Activated effector memory CD4-positive, alpha-beta T cell treated with anti-CD3 and anti-CD28 coated beads, Interleukin-2, amount 50 U/mL, for 16 hours (primary cell): ENCODE results near the gene RNF113B.

Source experiments
- DNase-seq: peaks from one replicate; pipeline ENCODE4 v3.0.0-alpha.2; 2020

RNF113B gene

DNA sequence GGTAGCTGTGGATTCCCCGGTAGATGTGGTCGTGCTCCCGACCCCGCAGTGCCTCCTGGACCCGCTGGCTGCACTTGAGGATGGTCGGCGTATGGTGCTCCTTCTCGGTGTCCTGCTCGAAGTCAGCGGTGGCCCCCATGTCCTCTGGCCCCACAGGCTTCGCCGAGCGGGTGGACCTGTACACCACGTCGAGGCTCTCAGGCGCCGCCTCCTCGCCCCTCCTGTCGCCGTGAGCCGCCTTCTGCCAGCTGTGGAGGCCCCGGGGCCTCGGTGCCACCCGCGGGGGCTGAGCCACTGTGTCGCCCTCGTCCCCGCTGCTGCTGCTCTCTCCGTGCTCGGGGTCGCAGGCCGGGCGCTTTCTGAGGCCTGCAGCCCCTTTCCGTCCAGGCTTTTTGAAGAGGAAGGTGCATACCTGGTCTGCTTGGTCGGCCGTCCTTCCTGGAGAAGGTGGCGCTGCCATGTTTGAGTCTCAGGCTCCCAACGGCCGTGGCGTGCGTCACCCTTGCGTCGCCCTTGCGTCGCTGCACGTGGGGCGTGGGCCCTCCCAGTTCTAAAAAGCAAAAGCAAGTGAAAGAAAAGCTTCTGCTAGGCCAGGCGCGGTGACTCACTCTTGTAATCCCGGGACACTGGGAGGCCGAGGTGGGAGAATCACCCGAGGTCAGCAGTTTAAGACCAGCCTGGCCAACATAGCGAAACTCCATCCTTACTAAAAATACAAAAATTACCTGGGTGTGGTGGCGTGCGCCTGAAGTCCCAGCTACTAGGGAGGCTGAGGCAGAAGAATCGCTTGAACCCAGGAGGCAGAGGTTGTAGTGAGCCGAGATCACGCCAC is at the start of gene RNF113B:
Gene RNF113B, minus strand, starts transcription at position 493 of the 832 bp plus-strand sequence. Its CDS starts 33 bp downstream, at position 460.
- no peak for DNase-seq

DNA sequence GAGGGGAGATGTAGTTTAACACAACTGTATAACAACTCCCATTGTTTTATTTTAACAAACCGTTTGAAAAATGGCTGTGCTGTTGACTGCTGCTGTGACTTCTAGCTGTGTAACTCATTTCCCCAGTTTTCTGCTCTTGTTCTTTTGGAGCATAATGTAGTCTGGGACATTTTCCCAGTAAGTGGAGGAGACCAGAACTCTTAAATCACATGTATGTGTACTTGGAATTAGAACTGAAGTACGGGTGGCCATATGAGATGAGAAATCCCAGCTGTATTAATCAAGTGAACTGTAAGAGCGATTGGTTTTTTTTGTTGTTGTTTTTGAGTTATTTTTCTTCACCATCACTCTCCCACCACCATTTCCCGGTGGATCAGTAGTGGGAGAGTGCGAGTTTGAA is 49.4 kb upstream of the RNF113B start:
- no peak for DNase-seq

DNA sequence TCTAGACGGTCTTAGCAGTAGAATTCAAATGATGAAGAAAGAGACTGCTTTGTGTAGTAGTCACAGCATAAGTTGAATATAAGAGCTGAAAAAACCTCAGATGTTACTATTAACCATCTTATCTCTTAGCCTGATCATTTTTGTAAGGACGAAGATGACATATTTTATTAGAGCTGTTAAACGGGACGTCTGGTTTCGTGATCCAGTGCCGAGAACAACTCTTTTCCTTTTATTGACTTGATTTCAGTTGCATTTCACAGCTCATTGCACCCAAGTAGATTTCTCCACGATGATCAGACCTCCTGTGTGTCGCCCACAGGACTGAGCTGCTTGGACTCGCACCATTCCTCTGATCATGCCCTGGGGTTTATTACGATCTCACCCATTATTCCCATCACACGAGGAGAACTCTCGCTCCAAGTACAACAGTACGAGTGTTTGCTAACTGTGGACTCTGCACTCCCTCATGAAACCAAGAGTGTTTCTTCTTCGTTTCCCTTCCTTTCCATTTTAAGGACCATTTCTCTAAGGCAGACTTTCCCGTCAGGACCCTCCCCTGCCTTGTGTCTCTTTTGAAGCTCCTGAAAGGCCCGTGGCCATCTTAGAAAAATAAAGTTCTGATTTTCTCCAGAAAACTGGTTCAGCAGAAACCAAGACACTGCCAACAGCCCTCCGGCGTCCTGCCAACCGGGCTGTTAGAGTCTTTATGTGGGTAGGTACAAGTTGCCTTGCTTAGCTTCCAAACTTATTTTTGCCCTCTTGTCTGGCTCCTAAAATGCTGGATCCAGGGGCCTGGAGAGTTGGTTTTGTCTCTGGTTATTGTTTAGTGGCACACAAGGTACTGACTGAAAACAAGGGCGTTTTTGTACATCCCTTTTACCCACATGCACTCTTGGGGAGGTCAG is 48.2 kb upstream of the RNF113B start:
- DNase-seq, result no peak

DNA sequence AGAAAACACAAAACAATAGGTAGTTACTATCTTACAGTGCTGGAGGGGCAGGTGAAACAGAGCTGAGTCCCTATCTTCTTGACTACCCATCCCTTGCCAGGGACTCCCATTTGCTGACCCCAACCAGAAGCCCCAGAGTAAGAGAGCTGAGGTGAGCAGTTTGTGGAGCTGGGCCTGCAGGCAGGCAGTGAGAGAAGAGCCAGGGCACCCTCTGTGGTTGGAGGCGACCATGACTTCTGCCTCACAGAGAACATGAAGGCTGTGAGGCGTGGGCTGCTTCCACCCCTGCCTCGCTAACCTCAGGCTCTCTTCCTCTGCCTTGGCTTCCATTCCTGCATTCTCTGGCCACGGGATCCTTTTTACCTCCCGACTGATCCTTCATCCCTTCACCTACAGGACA is 47.5 kb upstream of the RNF113B start:
- no peak for DNase-seq

DNA sequence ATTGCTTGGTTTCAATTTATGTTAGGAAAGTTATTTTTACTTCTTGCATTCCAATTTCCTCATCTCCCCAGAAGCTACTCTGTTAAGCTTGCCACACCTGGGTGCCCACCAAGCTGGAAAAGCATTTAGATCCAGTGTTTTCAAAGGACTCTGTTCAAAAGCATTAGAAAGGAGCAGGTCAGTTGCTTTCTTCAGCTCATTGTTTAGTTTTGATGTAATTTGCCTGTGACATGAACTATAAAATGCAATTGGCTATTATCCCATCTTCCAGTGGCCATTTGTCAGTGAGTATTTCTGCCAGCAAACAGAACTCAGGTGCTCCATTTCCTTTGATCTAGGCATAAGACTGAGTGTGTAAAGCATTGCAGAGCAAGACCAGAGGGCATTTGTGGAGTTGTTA is 46.7 kb upstream of the RNF113B start:
- DNase-seq, result no peak

DNA sequence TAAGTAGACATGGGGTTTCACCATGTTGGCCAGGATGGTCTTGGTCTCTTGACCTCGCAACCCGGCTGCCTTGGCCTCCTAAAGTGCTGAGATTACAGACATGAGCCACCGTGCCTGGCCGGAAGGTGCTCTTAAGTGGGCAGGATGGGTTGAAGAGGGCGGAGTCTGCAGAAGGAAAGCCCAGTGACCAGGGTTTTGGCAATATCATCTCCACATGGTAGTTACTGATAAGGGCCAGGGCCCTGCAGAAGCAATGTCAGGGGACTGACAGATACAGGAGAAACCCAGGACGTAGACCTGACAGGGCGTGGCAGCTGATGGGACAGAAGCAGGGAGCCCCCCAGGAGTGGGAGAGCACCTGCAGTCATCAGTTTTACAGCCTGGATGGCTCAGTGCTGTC is 45.7 kb upstream of the RNF113B start:
- DNase-seq, result no peak

DNA sequence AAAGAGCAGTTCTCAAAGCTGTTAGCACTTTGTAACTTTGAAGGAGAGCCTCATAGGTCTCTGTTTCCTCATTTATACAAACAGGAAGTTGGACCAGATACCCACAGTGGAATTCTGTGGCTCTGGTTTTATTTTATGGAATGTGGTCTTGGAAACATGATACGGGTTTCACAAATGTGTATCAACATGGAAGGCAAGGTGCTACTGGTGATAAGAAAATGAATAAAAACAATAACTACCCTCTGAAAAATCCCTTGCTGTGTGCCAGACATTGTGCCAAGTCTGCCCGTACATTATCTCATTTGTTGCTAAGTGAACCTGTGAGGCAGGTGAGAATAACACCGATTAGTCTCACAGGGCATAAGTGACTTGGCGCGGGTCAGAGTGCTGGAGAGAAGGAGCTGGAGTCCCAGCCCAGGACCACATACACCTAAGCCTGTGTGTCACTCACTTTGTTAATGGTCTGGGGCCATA is 45.0 kb upstream of the RNF113B start:
- no peak for DNase-seq

DNA sequence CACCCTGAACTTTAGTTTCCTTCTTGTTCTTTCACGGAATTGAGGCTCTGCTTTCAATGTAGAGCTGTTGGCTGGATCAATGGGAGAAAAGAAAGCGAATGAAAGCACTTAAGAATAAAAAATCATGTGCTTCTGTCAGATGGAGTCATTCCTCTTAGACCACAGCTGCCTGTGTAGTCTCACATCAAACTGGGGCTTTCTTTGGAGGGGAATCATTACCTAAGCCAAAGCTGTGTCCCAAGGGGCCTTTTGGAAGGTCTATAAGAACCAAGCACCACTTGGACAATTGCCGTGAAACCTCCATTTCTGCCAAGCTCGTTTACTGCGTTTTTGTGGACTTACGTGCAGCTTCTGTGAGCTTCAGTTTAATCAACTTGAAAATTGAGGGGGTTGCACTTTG is 44.2 kb upstream of the RNF113B start:
- no peak for DNase-seq

DNA sequence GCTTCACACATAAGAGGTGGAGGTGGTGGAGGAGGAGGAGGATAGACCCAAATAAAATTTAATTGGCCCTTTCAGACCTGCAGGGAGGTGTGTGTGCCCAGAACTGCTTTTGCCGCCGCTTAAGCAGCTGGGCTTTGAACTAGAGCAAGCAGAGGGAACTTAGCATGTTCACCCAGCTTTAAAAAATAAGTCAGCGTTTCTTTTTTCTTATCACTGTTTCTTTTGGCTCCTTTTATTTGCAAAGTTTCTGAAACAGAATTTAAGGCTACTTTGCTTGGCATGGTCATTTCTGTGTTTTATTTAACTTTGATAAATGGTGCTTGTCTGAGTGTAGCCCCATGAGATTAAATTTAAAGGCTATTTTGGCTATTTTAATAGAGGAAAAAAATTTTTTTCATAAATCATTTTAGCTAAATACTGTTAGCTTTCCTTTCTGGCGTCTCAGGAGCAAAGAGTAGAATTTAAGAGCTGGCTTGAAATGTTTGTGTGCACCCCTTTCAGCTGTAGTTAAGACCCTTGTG is 43.3 kb upstream of the RNF113B start:
- no peak for DNase-seq

DNA sequence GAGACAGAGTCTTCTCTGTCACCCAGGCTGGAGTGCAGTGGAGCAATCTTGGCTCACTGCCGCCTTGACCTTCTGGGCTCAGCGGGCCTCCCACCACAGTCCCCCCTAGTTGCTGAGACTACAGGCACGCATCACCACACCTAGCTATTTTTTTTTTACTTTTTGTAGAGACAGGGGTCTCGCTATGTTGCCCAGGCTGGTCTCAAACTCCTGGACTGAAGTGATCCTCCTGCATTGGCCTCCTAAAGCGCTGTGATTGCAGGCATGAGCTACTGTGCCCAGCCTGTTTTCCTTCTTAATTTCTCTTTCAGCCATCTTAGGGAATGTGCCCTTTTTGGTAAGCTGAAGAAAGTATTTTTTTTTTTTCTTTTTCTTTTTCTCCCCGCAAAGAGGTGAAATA is 42.6 kb upstream of the RNF113B start:
- DNase-seq, result no peak

DNA sequence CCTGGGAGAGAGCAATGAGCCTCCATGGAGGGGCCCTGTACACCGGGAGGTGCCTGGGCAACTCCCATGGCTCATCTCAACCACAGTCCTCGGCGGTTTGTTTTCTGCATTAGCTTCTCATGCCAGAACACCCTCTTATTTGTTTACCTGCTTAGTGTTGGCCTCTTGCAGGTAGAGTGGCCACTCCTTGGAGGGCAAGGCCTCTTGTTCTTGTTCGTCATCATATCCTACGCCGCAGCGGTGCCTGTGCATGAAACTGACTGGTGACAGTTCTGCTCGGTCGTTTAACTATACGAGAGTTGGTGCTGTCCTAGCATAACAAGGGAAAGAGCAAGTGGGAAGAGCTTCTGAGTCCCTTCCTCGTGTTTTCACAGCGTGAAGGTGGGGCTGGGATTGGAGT is 40.5 kb upstream of the RNF113B start:
- no peak for DNase-seq

DNA sequence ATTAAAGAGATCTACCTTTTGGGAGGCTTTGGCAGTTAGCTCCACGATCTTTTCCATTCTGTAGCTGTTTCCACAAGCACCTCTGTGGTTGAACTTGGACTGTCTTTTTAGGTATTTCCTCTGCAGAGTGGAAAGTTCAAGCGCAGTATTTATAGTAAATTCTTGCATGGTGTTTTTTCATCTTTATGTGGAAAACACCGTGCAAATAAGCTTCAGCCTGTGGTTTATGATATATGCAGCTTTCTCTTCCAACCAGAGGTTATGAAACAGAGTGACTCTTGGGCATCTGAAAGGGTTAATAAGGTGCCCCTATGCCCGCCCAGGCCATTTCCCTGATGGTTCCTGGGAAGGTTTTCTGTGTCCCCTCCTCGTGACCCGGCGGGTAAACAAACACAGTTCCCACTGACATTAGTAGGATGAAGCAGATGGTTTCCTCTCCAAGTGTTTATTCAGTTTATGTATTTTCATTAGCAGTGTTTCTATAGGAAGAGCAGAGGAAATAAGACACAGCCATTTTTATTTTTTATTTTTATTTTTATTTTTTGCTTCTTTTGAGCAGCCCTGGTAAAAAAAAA is 39.7 kb upstream of the RNF113B start:
- no peak for DNase-seq

DNA sequence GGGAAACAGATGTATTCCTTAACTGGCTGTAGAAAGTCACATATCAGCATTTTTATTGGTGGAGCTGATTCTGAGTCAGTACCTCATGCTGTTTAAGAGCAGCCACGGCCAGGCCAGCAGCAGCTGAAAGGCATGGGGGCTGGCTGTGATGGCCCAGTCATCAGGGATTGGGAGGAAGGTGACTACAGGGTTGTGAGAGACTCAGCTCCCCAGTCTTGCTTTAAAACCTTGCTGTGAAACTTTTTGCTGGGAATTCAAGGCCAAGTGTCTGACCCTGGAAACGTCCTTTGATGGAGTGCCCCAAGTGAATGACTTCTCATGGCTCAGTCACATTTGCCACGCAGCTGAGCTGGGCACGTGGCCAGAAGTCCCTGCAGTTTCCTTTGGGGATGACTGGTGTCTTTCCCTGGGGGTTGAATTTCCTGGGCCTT is 39.1 kb upstream of the RNF113B start:
- no peak for DNase-seq

DNA sequence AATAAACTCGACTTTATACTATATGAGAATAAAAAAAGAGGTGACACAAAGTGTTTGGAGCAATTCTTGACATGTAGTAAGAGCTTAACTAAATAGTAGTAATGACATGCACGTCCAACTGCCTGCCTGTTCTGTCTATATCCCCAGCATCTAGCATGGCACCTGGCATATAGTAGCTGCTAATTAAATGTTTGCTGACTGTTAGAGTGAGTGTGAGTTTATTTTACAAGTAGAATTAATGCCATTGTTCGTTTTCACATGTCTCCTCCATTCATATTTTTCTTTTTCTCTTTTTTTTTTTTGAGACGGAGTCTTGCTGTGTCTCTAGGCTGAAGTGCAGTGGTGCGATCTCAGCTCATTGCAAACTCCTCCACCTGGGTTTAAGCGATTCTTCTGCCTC is 38.4 kb upstream of the RNF113B start:
- DNase-seq, result no peak

DNA sequence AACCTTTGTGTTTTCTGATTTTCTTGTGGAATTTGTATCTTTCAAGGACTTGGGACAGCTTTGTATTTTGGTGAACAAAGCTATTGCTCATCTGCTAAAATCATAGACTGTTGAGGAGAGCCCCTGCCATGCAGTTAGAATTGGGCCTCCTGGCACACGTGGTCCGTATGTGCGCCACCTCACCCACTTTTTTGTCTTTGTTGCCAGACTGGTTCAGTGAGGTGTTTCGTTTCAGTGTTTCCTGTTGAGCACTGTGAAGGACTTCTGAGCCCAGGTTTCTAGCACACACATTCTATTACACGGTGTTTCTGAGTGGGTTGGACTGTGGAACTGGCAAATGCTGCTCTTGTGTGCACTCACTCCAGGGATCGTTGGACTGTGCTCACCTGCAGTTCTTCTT is 37.6 kb upstream of the RNF113B start:
- no peak for DNase-seq

DNA sequence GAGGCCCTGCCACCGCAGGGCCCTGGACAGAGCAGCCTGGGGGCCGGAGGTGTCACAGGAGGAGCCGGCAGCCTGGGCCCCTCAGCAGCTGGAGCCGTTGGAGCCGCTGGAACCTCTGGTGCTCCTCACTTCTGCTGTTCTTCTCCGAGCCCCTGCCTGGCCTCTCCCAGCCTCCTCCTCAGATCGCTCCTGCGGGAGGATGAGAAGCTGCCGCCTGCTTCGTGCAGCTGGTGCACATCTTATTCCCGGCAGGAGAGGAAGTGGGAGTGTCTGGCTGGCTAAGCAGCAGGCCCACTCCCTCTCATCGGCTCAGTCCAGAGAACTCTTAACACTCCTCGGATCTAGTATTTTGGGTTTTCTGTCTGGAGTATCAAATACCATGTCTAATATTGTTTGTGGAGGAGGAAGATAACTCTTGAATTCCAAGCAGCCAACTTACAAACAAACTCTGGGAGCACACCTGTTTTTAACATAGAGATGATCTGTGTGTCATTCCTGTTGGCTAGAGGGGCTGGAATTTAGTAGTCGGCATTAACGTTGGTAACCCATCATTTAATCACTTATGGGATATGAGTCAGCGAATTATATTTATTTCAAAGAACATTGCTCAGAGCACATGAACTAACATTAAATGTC is 37.1 kb upstream of the RNF113B start:
- no peak for DNase-seq

DNA sequence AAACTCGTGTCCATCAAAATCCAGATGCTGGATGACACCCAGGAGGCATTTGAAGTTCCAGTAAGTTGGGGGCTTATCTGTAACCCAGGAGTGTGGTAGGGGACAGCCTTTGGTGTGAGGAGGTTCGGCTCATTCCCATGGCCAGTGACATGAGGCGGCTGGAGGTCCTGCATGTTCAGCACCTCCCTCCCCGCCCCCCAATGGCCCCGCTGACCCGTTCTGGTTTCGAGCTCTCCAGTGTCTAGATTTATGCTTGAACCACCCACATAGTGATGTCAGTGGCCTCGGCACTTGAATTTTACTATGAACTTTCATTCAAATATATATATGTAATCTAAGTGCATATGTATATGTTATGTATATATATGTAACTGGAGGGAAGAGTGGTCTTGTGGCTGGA is 36.3 kb upstream of the RNF113B start:
- no peak for DNase-seq

DNA sequence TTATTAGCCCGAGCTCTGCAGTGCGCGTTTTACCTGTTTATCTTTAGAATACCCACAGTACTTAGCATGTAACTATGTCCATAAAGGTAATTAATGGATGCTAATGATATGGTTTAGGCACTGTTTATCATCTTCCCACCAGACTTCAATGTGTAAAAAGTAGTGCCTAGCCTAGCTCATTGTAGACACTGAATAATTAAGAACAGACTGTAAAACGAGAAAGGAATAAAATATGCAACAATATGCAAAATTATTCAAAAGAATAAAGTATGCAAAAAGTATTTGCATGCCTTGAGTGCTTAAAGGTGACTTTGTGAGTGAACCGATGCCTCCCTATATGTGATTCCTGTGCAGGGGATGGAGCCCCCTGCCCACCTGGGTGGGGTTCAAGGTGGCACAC is 35.7 kb upstream of the RNF113B start:
- no peak for DNase-seq

DNA sequence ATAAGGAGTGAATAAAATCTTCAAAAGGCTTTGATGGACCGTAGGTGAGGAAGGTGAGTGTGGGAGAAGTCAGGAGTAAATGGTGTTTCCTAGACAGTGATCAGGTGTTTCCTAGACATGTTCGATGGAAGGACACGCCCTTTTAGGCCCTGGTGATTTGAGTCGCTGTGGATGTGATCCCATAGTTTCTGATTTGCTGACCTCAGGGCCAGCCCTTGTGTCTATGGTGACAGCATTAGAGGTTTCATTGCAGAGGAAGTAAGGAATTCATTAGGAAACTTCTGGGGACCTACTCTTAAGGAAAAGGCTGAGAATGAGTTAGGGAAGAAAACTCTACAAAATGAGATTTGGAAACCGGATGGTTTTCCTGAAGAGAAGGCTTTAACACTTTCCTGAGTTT is 31.5 kb upstream of the RNF113B start:
- DNase-seq, result no peak

DNA sequence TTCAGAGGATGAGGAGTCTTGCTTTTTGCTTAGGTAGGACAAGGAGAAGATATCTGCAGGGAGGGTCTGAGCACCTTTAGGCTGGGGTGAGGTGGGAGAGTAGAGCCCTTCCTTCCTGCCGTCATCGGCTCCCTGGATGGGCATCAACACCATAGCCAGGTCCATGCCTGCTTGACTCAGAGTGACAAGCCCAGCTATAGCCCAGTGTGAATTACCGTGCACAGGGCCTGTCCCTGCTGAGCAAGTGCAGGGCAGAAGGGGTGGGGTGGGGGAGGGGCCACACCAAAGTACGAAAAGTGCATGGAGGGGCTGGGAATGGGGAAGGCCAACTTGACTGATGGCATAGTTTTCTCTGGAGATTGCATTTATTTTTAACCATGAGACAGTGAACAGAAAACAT is 30.3 kb upstream of the RNF113B start:
- DNase-seq, result no peak

DNA sequence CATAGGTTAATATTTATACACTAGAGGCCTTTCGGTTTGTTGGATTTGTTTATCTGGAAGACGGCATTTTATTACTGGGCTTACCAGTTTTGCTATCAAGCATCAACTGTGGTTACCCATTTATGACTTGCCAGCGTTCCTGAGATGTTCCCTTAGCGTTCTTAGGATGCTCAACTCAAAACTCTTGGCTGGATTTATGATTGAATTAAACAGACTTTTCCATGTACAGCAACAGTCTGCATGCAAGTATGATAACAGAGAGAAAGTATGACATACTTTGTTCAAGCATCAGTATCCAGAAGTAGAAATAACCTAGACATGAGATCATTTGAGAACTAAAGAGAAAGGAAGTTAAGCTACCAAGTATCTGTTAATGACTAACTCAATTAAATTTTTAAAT is 29.9 kb upstream of the RNF113B start:
- no peak for DNase-seq

DNA sequence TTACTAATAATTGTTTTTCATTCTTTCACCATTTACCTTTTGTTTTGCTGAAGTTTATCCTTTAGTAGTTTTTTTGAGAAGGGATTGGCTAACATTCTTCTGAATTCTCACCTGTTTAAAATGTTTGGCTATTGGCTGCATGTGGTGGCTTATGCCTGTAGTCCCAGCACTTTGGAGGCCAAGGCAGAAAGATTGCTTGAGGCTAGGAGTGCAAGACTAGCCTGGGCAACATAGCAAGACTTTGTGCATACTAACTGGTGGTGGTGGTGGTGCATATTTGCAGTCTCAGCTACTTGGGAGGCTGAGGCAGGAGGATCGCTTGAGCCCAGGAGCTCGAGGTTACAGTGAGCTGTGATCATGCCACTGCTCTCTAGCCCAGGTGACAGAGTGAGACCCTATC is 27.5 kb upstream of the RNF113B start:
- no peak for DNase-seq
